Upper lobe of left lung (tissue), 6 donors: ENCODE measurements around the gene PLEK. TPM values are rescaled to one million over a fixed set of nuclear protein-coding genes. Genes with fewer than 3 reads are reported as not detected.
"Not testable (repeated sequence)": the region's sequence is repeated elsewhere in the genome, so short reads cannot be mapped to it uniquely, and the experiment has no call there.

Source experiments
- ATAC-seq, 2 donors: fragments of 200-7000 bp; cut with Tn5 transposase; one replicate each; pipeline ENCODE4 v1.9.1; 2022; ENCODE audit warnings: mild to moderate bottlenecking in 2 of 2, moderate library complexity in 2 of 2; ENCODE audit not compliant: low FRiP score in 2 of 2
- DNase-seq, 2 donors: peaks; one replicate each; pipeline ENCODE4 v3.0.0-alpha.2; 2019 to 2020
- H3K27ac ChIP-seq, 4 donors: fragments of 200-600 bp; sonication (generic); one replicate each; pipeline ENCODE4 v1.5.1; 2016 to 2019
- H3K27me3 ChIP-seq, 4 donors: fragments of 200-600 bp; sonication (generic); one replicate each; pipeline ENCODE4 v1.5.1; 2017 to 2019
- H3K36me3 ChIP-seq, 4 donors: fragments of 200-600 bp; sonication (generic); one replicate each; pipeline ENCODE4 v1.5.1; 2016 to 2019
- H3K4me1 ChIP-seq, 4 donors: fragments of 200-600 bp; sonication (generic); one replicate each; pipeline ENCODE4 v1.5.1; 2018 to 2019
- H3K4me3 ChIP-seq, 4 donors: fragments of 200-600 bp; sonication (generic); one replicate each; pipeline ENCODE4 v1.5.1; 2017 to 2019; ENCODE audit warnings: mild to moderate bottlenecking in 2 of 4, moderate library complexity in 1 of 4
- H3K9me3 ChIP-seq, 4 donors: fragments of 200-600 bp; sonication (generic); one replicate each; pipeline ENCODE4 v1.5.1; 2018 to 2019
- CTCF ChIP-seq, 6 experiments: fragments of 450-650 bp in 4 of 6; fragments of 200-600 bp in 2 of 6; sonication (generic) in 2 of 6; IDR thresholded peaks; one replicate each; pipeline ENCODE4 v1.5.1; 2016 to 2019; ENCODE audit warnings: antibody characterized with exemption in 6 of 6
- EP300 ChIP-seq, 4 donors: sonication (generic); formaldehyde crosslinking; IDR thresholded peaks; one replicate each; pipeline ENCODE4 v1.5.1; 2017; ENCODE audit warnings: antibody characterized with exemption in 4 of 4, control low read depth in 2 of 4
- POLR2A ChIP-seq, 4 donors: fragments of 450-650 bp; IDR thresholded peaks; one replicate each; pipeline ENCODE4 v1.5.1; 2016 to 2017; ENCODE audit warnings: antibody characterized with exemption in 4 of 4, mild to moderate bottlenecking in 2 of 4
- POLR2AphosphoS5 ChIP-seq, 2 donors: sonication (generic); formaldehyde crosslinking; IDR thresholded peaks; one replicate each; pipeline ENCODE4 v1.5.1; 2017; ENCODE audit warnings: antibody characterized with exemption in 2 of 2
- WGBS, 2 donors: methylation state at CpG; one replicate each; pipeline ENCODE4 v1.1.5; 2017 to 2018; 5-methylcytosine and 5-hydroxymethylcytosine counted together
- total RNA-seq, 6 donors: library from RNA; depleted of rRNA in 4 of 6; stranded (reverse); fragments of >200 nt in 4 of 6; gene quantifications; one replicate each; pipeline versions ENCODE4 v1.1.0 to v1.2.1, GENCODE V29; 2016 to 2021
- donor health status: DM: no; HTN: no; CAD: no; lungs with moderate emphysema.
- donor health status: DM: no; HTN: yes; CAD: no; lungs with severe emphysema.

Gene PLEK
- total RNA-seq, 6 donors from 2014 or later = 12.4 to 45.6 (median 17.0) TPM

GRCh38 chr2:68341583-68341982, 23.5 kb upstream of the PLEK start:
- Histone ChIP-seq H3K4me3 (no peak overlapping the region), H3K27ac (no peak overlapping the region), H3K36me3 (no peaks in the 10 kb centered on the region), H3K4me1 (no peaks in the 10 kb centered on the region), H3K27me3 (no peaks in the 10 kb centered on the region), H3K9me3 (no peaks in the 10 kb centered on the region)
- no peak for TF ChIP-seq EP300 (IDR thresholded peaks at IDR 0.05)
- TF ChIP-seq POLR2AphosphoS5 (IDR thresholded peaks at IDR 0.05) = no peak
- TF ChIP-seq CTCF (IDR thresholded peaks at IDR 0.05) = no peak
- no peak for TF ChIP-seq POLR2A (IDR thresholded peaks at IDR 0.05)
- 63 to 70% methylated on average over 4 of the region's 4 CpGs for WGBS, 2 donors
- DNase-seq (no peak), ATAC-seq (no peak)

- ATAC-seq (no peak), DNase-seq (no peak)
- Histone ChIP-seq H3K4me3 (no peak overlapping the region), H3K36me3 (no peaks in the 10 kb centered on the region), H3K27ac (no peak overlapping the region), H3K27me3 (no peaks in the 10 kb centered on the region), H3K9me3 (no peaks in the 10 kb centered on the region), H3K4me1 (no peaks in the 10 kb centered on the region)
- WGBS, 2 donors = 78 to 84% methylated on average over 1 of the region's 1 CpG
- TF ChIP-seq POLR2A (IDR thresholded peaks at IDR 0.05) (no peak), EP300 (IDR thresholded peaks at IDR 0.05) (no peak), POLR2AphosphoS5 (IDR thresholded peaks at IDR 0.05) (no peak), CTCF (IDR thresholded peaks at IDR 0.05) (no peak)
Observed at GRCh38 chr2:68342470-68342869, 22.6 kb upstream of the PLEK start.

GRCh38 chr2:68344031-68344430, 21.1 kb upstream of the PLEK start:
- H3K27ac ChIP-seq = no peak overlapping the region
- no peaks in the 10 kb centered on the region for H3K9me3 ChIP-seq
- H3K4me1 ChIP-seq = no peaks in the 10 kb centered on the region
- no peaks in the 10 kb centered on the region for H3K27me3 ChIP-seq
- TF ChIP-seq EP300 (IDR thresholded peaks at IDR 0.05) (no peak), CTCF (IDR thresholded peaks at IDR 0.05) (no peak), POLR2A (IDR thresholded peaks at IDR 0.05) (no peak), POLR2AphosphoS5 (IDR thresholded peaks at IDR 0.05) (no peak)
- H3K4me3 ChIP-seq = no peak overlapping the region
- no peak for ATAC-seq
- no peaks in the 10 kb centered on the region for H3K36me3 ChIP-seq
- WGBS, 2 donors = 38 to 40% methylated on average over 1 of the region's 1 CpG
- DNase-seq = no peak

- no peak overlapping the region for H3K4me3 ChIP-seq
- H3K36me3 ChIP-seq = no peaks in the 10 kb centered on the region
- H3K9me3 ChIP-seq = no peaks in the 10 kb centered on the region
- no peak overlapping the region for H3K27ac ChIP-seq
- ATAC-seq (no peak), DNase-seq (no peak)
- no peak for TF ChIP-seq CTCF (IDR thresholded peaks at IDR 0.05)
- no peak for TF ChIP-seq POLR2A (IDR thresholded peaks at IDR 0.05)
- TF ChIP-seq POLR2AphosphoS5 (IDR thresholded peaks at IDR 0.05) = no peak
- no peak for TF ChIP-seq EP300 (IDR thresholded peaks at IDR 0.05)
- H3K27me3 ChIP-seq = no peaks in the 10 kb centered on the region
- no peaks in the 10 kb centered on the region for H3K4me1 ChIP-seq
- 75 to 86% methylated on average over 9 of the region's 9 CpGs for WGBS, 2 donors
Observed at GRCh38 chr2:68345129-68345875, 19.8 kb upstream of the PLEK start.

- H3K4me3 ChIP-seq, H3K4me1 ChIP-seq, H3K27ac ChIP-seq, ATAC-seq, H3K9me3 ChIP-seq, H3K27me3 ChIP-seq, DNase-seq, H3K36me3 ChIP-seq: not testable (repeated sequence)
- 82 to 88% methylated on average over 4 of the region's 4 CpGs for WGBS, 2 donors
Observed at GRCh38 chr2:68349091-68349490, 16.0 kb upstream of the PLEK start.
